ENCODE data around the gene FAM193B.

The FAM193B gene

DNA sequence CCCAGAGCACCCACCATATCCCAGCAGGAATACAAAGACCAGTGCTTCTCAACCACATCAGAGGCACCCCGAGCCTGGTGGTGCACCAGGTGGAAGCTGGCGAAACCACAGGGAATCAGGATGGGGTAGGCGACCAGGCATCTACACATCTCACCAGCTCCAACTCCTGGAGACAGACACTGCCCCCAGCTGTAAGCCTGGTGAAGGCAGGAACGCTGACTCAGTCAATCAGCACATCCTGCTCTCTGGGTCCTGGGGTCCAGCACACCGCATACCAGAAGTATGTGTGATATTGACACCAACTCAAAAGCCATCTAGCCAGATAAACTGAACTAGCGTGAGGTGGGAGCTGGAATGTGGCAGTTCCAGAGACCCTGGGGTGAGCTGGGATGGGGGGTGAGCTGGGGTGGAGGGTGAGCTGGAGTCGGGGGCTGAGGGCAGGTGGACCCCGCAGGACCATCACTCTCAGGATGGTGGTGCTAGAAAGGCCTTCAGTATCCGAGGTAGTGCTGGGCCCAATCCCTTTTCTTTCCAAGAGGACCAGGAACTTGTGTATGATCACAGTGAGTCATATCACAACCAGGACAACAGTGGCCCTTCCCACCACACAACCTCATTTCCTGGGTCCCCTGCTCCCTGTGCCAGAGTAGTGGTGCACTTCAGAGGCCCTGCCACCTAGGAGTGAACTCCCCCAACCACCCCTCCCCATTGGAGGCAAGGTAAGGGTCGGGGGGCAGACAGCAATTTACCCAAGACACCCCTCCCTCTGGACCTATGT is 83.4 kb downstream of the FAM193B start:
- no peak for DNase-seq (ENCODE audit: low read depth)
